Effector memory CD8-positive, alpha-beta T cell (primary cell): ENCODE measurements around the gene ARPC1B.
"Not testable (repeated sequence)": the region's sequence is repeated elsewhere in the genome, so short reads cannot be mapped to it uniquely, and the experiment has no call there.

ENCODE experiments used
- ATAC-seq: fragments of 150-1000 bp; cut with Tn5 transposase; replicated peaks from 2 replicates; pipeline ENCODE4 v1.10.0; 2021; ENCODE audit warnings: mild to moderate bottlenecking, moderate library complexity
- DNase-seq, 3 experiments: peaks; one replicate each; pipeline ENCODE4 v3.0.0; 2021
- H3K27ac Mint-ChIP-seq, 2 donors: one replicate each; pipeline ENCODE4 v1.8.0; 2022; ENCODE audit warnings: mild to moderate bottlenecking in 2 of 2, mixed read lengths in 2 of 2, moderate library complexity in 2 of 2
- H3K27me3 Mint-ChIP-seq, 2 donors: one replicate each; pipeline ENCODE4 v1.8.0; 2022; ENCODE audit warnings: mixed read lengths in 2 of 2
- H3K36me3 Mint-ChIP-seq: one replicate; pipeline ENCODE4 v1.8.0; 2022; ENCODE audit warnings: mild to moderate bottlenecking, moderate library complexity, mixed read lengths; ENCODE audit not compliant: insufficient read depth
- H3K4me1 Mint-ChIP-seq, 2 donors: one replicate each; pipeline ENCODE4 v1.8.0; 2022; ENCODE audit warnings: low read depth in 2 of 2, mixed read lengths in 2 of 2
- H3K4me3 Mint-ChIP-seq, 2 donors: one replicate each; pipeline ENCODE4 v1.8.0; 2022; ENCODE audit warnings: mild to moderate bottlenecking in 2 of 2, mixed read lengths in 2 of 2, moderate library complexity in 2 of 2
- H3K9me3 Mint-ChIP-seq, 2 donors: one replicate each; pipeline ENCODE4 v1.8.0; 2022; ENCODE audit warnings: mixed read lengths in 2 of 2

The ARPC1B gene

GRCh38 chr7:99386584-99387238 lies 12.2 kb downstream of the ARPC1B start:
- Mint-ChIP-seq H3K9me3 (no peaks in the 10 kb centered on the region), H3K36me3 (peaks cover 70% of the 10 kb centered on the region), H3K27me3 (no peaks in the 10 kb centered on the region), H3K4me1 (peaks cover 7 to 25% of the 10 kb centered on the region in 2 donors), H3K27ac (peak overlapping the region; percentile 81 to 83), H3K4me3 (no peak overlapping the region)
- DNase-seq (peak in 1 of 3 experiments; percentile 36), ATAC-seq (peak; percentile 78)

GRCh38 chr7:99387239-99387635 lies 12.7 kb downstream of the ARPC1B start:
- not testable (repeated sequence) for H3K9me3 Mint-ChIP-seq, H3K4me3 Mint-ChIP-seq, ATAC-seq, H3K27me3 Mint-ChIP-seq, DNase-seq
- Mint-ChIP-seq H3K36me3 (peaks cover 69% of the 10 kb centered on the region), H3K27ac (peak overlapping the region in 1 of 2 donors; percentile 83), H3K4me1 (peaks cover 7 to 26% of the 10 kb centered on the region in 2 donors)

GRCh38 chr7:99387912-99388311 lies 13.4 kb downstream of the ARPC1B start:
- Mint-ChIP-seq H3K4me3 (no peak overlapping the region), H3K9me3 (no peaks in the 10 kb centered on the region), H3K27me3 (no peaks in the 10 kb centered on the region), H3K27ac (no peak overlapping the region), H3K4me1 (peaks cover 7 to 26% of the 10 kb centered on the region in 2 donors), H3K36me3 (peaks cover 75% of the 10 kb centered on the region)
- ATAC-seq (no peak), DNase-seq (no peak)

- Mint-ChIP-seq H3K4me1 (peaks cover 10 to 22% of the 10 kb centered on the region in 2 donors), H3K36me3 (peaks cover 90% of the 10 kb centered on the region), H3K27ac (peak overlapping the region in 1 of 2 donors; percentile 25), H3K9me3 (no peaks in the 10 kb centered on the region), H3K4me3 (no peak overlapping the region), H3K27me3 (no peaks in the 10 kb centered on the region)
- DNase-seq (no peak), ATAC-seq (no peak)
Observed at GRCh38 chr7:99389772-99390171, 15.2 kb downstream of the ARPC1B start.

GRCh38 chr7:99390941-99391602 lies 16.5 kb downstream of the ARPC1B start:
- Mint-ChIP-seq H3K4me1 (peaks cover 10 to 17% of the 10 kb centered on the region in 2 donors), H3K36me3 (peaks cover 96% of the 10 kb centered on the region), H3K27ac (no peak overlapping the region), H3K9me3 (no peaks in the 10 kb centered on the region), H3K4me3 (peak overlapping the region in 1 of 2 donors; percentile 78), H3K27me3 (no peaks in the 10 kb centered on the region)
- DNase-seq (no peak), ATAC-seq (no peak)

GRCh38 chr7:99392046-99392445 lies 17.5 kb downstream of the ARPC1B start:
- H3K36me3 Mint-ChIP-seq, result peaks cover 94% of the 10 kb centered on the region
- no peak for ATAC-seq

GRCh38 chr7:99392659-99393354 lies 18.3 kb downstream of the ARPC1B start:
- H3K27me3 Mint-ChIP-seq, result no peaks in the 10 kb centered on the region
- peak overlapping the region; percentile 87 to 90 for H3K27ac Mint-ChIP-seq
- DNase-seq (peak; percentile 68 to 86 (median 82)), ATAC-seq (peak; percentile 97)
- peak overlapping the region; percentile 67 to 78 for H3K4me3 Mint-ChIP-seq
- H3K36me3 Mint-ChIP-seq, result peaks cover 87% of the 10 kb centered on the region
- peaks cover 13 to 19% of the 10 kb centered on the region in 2 donors for H3K4me1 Mint-ChIP-seq
- no peaks in the 10 kb centered on the region for H3K9me3 Mint-ChIP-seq

More at GRCh38 chr7:99392046-99392445, 17.5 kb downstream of the ARPC1B start:
- H3K27me3 Mint-ChIP-seq, result no peaks in the 10 kb centered on the region
- H3K4me1 Mint-ChIP-seq, result peaks cover 10 to 17% of the 10 kb centered on the region in 2 donors
- H3K27ac Mint-ChIP-seq, result peak overlapping the region in 1 of 2 donors; percentile 90
- no peaks in the 10 kb centered on the region for H3K9me3 Mint-ChIP-seq
- no peak for DNase-seq
- peak overlapping the region; percentile 31 to 78 for H3K4me3 Mint-ChIP-seq

GRCh38 chr7:99393355-99394187 lies 19.0 kb downstream of the ARPC1B start:
- H3K4me3 Mint-ChIP-seq, result peak overlapping the region; percentile 67 to 78
- H3K9me3 Mint-ChIP-seq, result no peaks in the 10 kb centered on the region
- H3K36me3 Mint-ChIP-seq, result peaks cover 82% of the 10 kb centered on the region
- ATAC-seq (no peak), DNase-seq (no peak)
- H3K27ac Mint-ChIP-seq, result peak overlapping the region; percentile 87 to 90
- H3K4me1 Mint-ChIP-seq, result peaks cover 18 to 22% of the 10 kb centered on the region in 2 donors
- no peaks in the 10 kb centered on the region for H3K27me3 Mint-ChIP-seq

GRCh38 chr7:99394188-99394502 lies 19.6 kb downstream of the ARPC1B start:
- no peaks in the 10 kb centered on the region for H3K27me3 Mint-ChIP-seq
- H3K4me1 Mint-ChIP-seq, result peaks cover 23 to 24% of the 10 kb centered on the region in 2 donors
- H3K36me3 Mint-ChIP-seq, result peaks cover 78% of the 10 kb centered on the region
- peak overlapping the region in 1 of 2 donors; percentile 78 for H3K4me3 Mint-ChIP-seq
- no peak for DNase-seq
- H3K9me3 Mint-ChIP-seq, result no peaks in the 10 kb centered on the region
- no peak for ATAC-seq
- peak overlapping the region; percentile 87 to 90 for H3K27ac Mint-ChIP-seq

GRCh38 chr7:99395616-99396327 lies 21.2 kb downstream of the ARPC1B start:
- H3K4me3 Mint-ChIP-seq, result no peak overlapping the region
- H3K27me3 Mint-ChIP-seq, result no peaks in the 10 kb centered on the region
- H3K27ac Mint-ChIP-seq, result peak overlapping the region in 1 of 2 donors; percentile 44
- no peak for ATAC-seq
- H3K9me3 Mint-ChIP-seq, result no peaks in the 10 kb centered on the region
- DNase-seq, result no peak
- H3K36me3 Mint-ChIP-seq, result peaks cover 69% of the 10 kb centered on the region
- peaks cover 24 to 29% of the 10 kb centered on the region in 2 donors for H3K4me1 Mint-ChIP-seq

GRCh38 chr7:99396418-99397296 lies 22.1 kb downstream of the ARPC1B start:
- ATAC-seq (no peak), DNase-seq (no peak)
- H3K27ac Mint-ChIP-seq, result peak overlapping the region; percentile 22 to 75
- H3K4me1 Mint-ChIP-seq, result peaks cover 24 to 29% of the 10 kb centered on the region in 2 donors
- H3K27me3 Mint-ChIP-seq, result no peaks in the 10 kb centered on the region
- no peaks in the 10 kb centered on the region for H3K9me3 Mint-ChIP-seq
- H3K36me3 Mint-ChIP-seq, result peaks cover 69% of the 10 kb centered on the region
- no peak overlapping the region for H3K4me3 Mint-ChIP-seq
